ENCODE results near the gene ADAP1. TPM values are rescaled to one million over a fixed set of nuclear protein-coding genes. Genes with fewer than 3 reads are reported as not detected.

ADAP1 gene
- total RNA-seq, 1 donor from 2014 or later = 5.2 TPM

DNA sequence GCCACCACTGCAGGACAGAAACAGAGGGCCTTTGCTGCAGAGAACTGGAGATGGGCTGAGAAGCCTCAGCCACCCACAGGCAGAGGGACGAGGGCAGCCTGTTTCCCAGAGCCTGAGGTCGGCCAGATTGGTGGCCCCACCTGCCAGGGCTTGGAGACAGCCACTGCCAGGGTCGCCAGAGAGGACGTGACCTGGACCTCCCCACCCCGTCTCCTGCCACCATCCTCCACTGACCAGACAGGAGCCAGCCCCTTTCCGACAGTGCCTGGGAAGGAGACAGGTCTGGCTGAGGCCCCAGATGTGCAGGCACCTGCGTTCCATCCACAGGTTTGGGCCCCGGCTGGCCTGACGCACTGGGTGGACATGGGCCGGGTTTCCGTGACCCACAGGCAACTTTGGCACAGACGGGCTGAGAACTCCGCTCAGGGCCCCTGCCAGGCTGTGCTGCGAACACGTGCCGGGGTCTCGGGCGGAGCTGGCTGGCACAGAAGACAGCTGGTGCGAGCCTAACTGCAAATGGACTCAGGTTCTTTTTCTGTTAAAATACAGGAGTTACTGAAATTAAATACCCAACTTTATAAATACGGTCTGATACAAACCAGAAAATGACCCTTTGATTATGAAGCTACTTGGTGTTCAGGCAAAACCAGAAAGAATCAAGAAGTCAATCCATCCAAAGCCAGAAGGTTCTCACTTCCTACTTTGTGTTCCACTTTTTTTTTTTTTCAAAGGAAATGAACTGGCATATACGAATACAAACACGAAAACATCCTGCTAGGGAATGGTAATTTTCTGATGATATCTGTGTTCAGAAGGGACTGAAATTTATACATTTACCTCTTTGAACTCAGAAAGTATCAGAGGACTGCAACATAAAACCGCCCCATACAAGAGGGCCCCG lies 14.0 kb upstream of the ADAP1 start:
- DNase-seq (ENCODE audit: low read depth, low spot score) = no peak
- Mint-ChIP-seq H3K27me3 (ENCODE audit: low read depth) (peaks cover 3% of the 10 kb centered on the region), H3K4me1 (peaks cover 22% of the 10 kb centered on the region), H3K9me3 (no peaks in the 10 kb centered on the region), H3K27ac (ENCODE audit: unreplicated experiment) (no peak overlapping the region), H3K4me3 (no peak overlapping the region), H3K36me3 (ENCODE audit: low read depth) (no peaks in the 10 kb centered on the region)
- TF ChIP-seq, protein P1, sequence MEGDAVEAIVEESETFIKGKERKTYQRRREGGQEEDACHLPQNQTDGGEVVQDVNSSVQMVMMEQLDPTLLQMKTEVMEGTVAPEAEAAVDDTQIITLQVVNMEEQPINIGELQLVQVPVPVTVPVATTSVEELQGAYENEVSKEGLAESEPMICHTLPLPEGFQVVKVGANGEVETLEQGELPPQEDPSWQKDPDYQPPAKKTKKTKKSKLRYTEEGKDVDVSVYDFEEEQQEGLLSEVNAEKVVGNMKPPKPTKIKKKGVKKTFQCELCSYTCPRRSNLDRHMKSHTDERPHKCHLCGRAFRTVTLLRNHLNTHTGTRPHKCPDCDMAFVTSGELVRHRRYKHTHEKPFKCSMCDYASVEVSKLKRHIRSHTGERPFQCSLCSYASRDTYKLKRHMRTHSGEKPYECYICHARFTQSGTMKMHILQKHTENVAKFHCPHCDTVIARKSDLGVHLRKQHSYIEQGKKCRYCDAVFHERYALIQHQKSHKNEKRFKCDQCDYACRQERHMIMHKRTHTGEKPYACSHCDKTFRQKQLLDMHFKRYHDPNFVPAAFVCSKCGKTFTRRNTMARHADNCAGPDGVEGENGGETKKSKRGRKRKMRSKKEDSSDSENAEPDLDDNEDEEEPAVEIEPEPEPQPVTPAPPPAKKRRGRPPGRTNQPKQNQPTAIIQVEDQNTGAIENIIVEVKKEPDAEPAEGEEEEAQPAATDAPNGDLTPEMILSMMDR (conservative IDR thresholded peaks at IDR 0.05) = no peak

DNA sequence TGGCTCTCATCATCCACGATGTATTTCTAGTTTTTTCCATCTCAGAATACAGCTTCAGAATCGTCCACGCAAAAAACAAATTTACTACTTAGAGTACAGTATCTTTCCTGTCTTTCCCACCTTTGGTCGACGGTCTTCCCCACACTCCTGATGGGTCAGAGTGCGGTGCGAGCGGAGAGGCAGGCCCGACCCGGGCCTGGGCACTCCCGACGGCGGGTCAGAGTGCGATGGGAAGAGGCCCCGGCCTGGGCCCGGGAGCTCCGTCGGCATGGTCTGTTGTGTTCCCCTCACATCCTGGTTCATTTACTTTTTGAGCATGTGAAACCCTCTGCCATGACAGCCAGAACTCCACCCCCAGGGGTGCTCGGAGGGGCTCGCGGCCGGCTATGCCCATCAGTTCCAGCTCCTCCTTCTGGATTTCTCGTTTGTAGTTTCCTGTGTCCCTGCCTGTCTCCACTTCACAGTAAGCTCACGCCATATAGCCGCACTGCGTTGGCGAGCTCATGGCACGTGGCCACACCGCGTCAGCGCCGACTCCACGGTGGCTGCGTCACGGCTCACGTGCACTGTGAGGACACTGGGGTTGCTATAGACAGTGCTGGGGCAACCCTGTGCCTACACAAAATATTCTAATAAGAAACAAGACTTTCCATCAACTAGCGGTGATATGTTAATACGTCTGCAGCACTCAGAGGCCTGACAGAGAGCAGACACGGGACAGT lies 13.0 kb upstream of the ADAP1 start:
- H3K36me3 Mint-ChIP-seq (ENCODE audit: low read depth) = no peaks in the 10 kb centered on the region
- H3K27me3 Mint-ChIP-seq (ENCODE audit: low read depth) = peaks cover 3% of the 10 kb centered on the region
- peaks cover 19% of the 10 kb centered on the region for H3K4me1 Mint-ChIP-seq
- H3K4me3 Mint-ChIP-seq = no peak overlapping the region
- TF ChIP-seq, protein P1 (conservative IDR thresholded peaks at IDR 0.05) = no peak
- H3K27ac Mint-ChIP-seq (ENCODE audit: unreplicated experiment) = peak overlapping the region; percentile 71
- no peak for DNase-seq (ENCODE audit: low read depth, low spot score)
- no peaks in the 10 kb centered on the region for H3K9me3 Mint-ChIP-seq

- peak overlapping the region; percentile 21 for H3K4me3 Mint-ChIP-seq
- peaks cover 16% of the 10 kb centered on the region for H3K4me1 Mint-ChIP-seq
- H3K9me3 Mint-ChIP-seq = no peaks in the 10 kb centered on the region
- TF ChIP-seq, protein P1 (conservative IDR thresholded peaks at IDR 0.05) = no peak
- H3K27ac Mint-ChIP-seq (ENCODE audit: unreplicated experiment) = peak overlapping the region; percentile 64
- peaks cover 5% of the 10 kb centered on the region for H3K27me3 Mint-ChIP-seq (ENCODE audit: low read depth)
- no peak for DNase-seq (ENCODE audit: low read depth, low spot score)
- no peaks in the 10 kb centered on the region for H3K36me3 Mint-ChIP-seq (ENCODE audit: low read depth)
Measured at GRCh38 chr7:966291-967069, 12.0 kb upstream of the ADAP1 start.

GRCh38 chr7:964401-965231 lies 10.1 kb upstream of the ADAP1 start:
- H3K36me3 Mint-ChIP-seq (ENCODE audit: low read depth) = no peaks in the 10 kb centered on the region
- H3K4me1 Mint-ChIP-seq = peaks cover 22% of the 10 kb centered on the region
- peak overlapping the region; percentile 71 for H3K4me3 Mint-ChIP-seq
- no peak overlapping the region for H3K27ac Mint-ChIP-seq (ENCODE audit: unreplicated experiment)
- no peak for DNase-seq (ENCODE audit: low read depth, low spot score)
- H3K9me3 Mint-ChIP-seq = no peaks in the 10 kb centered on the region
- TF ChIP-seq, protein P1 (conservative IDR thresholded peaks at IDR 0.05) = peak; percentile 30
- H3K27me3 Mint-ChIP-seq (ENCODE audit: low read depth) = peaks cover 9% of the 10 kb centered on the region
